Skeletal muscle tissue (tissue), 5 donors: ENCODE data around the gene FAM180B. TPM values are rescaled to one million over a fixed set of nuclear protein-coding genes. Genes with fewer than 3 reads are reported as not detected.
"Not testable (repeated sequence)": the region's sequence is repeated elsewhere in the genome, so short reads cannot be mapped to it uniquely, and the experiment has no call there.

Source experiments
- H3K27ac ChIP-seq: one replicate; pipeline ENCODE4 v1.7.0; 2013; ENCODE audit warnings: mild to moderate bottlenecking, low read depth, low read length, inconsistent platforms
- H3K27me3 ChIP-seq, 3 donors: one replicate each; pipeline ENCODE4 v1.7.0; 2013; ENCODE audit warnings: low read length in 3 of 3; ENCODE audit not compliant: control insufficient read depth in 3 of 3, insufficient read depth in 3 of 3
- H3K36me3 ChIP-seq, 3 donors: one replicate each; pipeline ENCODE4 v1.7.0; 2013; ENCODE audit warnings: low read length in 3 of 3; ENCODE audit not compliant: control insufficient read depth in 3 of 3, insufficient read depth in 3 of 3
- H3K4me1 ChIP-seq, 3 donors: one replicate each; pipeline ENCODE4 v1.7.0; 2013; ENCODE audit warnings: low read length in 3 of 3, mild to moderate bottlenecking in 3 of 3; ENCODE audit not compliant: control insufficient read depth in 3 of 3, insufficient read depth in 3 of 3
- H3K4me3 ChIP-seq, 3 donors: one replicate each; pipeline ENCODE4 v1.7.0; 2013; ENCODE audit warnings: low read length in 3 of 3
- H3K9ac ChIP-seq, 3 donors: one replicate each; pipeline ENCODE4 v1.7.0; 2013; ENCODE audit warnings: low read length in 3 of 3, mild to moderate bottlenecking in 3 of 3, moderate library complexity in 2 of 3, low read depth in 1 of 3
- H3K9me3 ChIP-seq, 3 donors: one replicate each; pipeline ENCODE4 v1.7.0; 2013; ENCODE audit warnings: low read length in 3 of 3; ENCODE audit not compliant: control insufficient read depth in 3 of 3
- small RNA-seq: library from RNA; depleted of rRNA; stranded (forward); fragments of <200 nt; gene quantifications from one replicate; pipeline ENCODE3, GENCODE V24; 2014
- total RNA-seq: library from RNA; depleted of rRNA; stranded (reverse); fragments of >200 nt; gene quantifications from one replicate; pipeline ENCODE4 v1.2.3, GENCODE V29; 2014
- donor health status: Osteomylitis.

Gene FAM180B
- total RNA-seq, 1 donor from 2014 or later = 2.1 TPM

GRCh38 chr11:47636331-47636730, 49.9 kb downstream of the FAM180B start:
- not testable (repeated sequence) for H3K4me3 ChIP-seq, H3K9me3 ChIP-seq, H3K9ac ChIP-seq, H3K27ac ChIP-seq, H3K4me1 ChIP-seq, H3K27me3 ChIP-seq
- peaks cover 21 to 39% (median 35%) of the 10 kb centered on the region in 3 donors for H3K36me3 ChIP-seq

Small RNA genes within 50 kb of the gene (small RNA-seq; reads per million reads assigned to genes)
- gene RN7SL652P (not detected), gene RNU5E-10P (0.21 reads per million)

Other genes starting within 250 kb of the FAM180B start
- gene MYBPC3, start 234.0 kb upstream of the FAM180B start, total RNA-seq = 1.6 TPM
- gene SPI1, start 208.1 kb upstream of the FAM180B start, total RNA-seq = 2.6 TPM
- gene SLC39A13, start 178.1 kb upstream of the FAM180B start, total RNA-seq = 16.7 TPM
- 146 TPM for gene PSMC3, start 160.2 kb upstream of the FAM180B start, total RNA-seq
- 44.9 TPM for gene RAPSN, start 137.5 kb upstream of the FAM180B start, total RNA-seq
- gene CELF1, start 33.5 kb upstream of the FAM180B start, total RNA-seq = 74.6 TPM
- gene PTPMT1, start 21.1 kb upstream of the FAM180B start, total RNA-seq = 18.8 TPM
- gene KBTBD4, start 7.7 kb upstream of the FAM180B start, total RNA-seq = 19.8 TPM
- 95.5 TPM for gene NDUFS3, start 7.6 kb upstream of the FAM180B start, total RNA-seq
- 6.8 TPM for gene C1QTNF4, start 7.7 kb downstream of the FAM180B start, total RNA-seq
- gene MTCH2, start 55.9 kb downstream of the FAM180B start, total RNA-seq = 41.2 TPM
- gene AGBL2, start 128.7 kb downstream of the FAM180B start, total RNA-seq = 2.6 TPM
- gene FNBP4, start 180.7 kb downstream of the FAM180B start, total RNA-seq = 71.0 TPM